GM19467 (cell line): ENCODE measurements around the gene TXNRD2.
"Not testable (repeated sequence)": the region's sequence is repeated elsewhere in the genome, so short reads cannot be mapped to it uniquely, and the experiment has no call there.

Source experiments
- ATAC-seq: cut with Tn5 transposase; IDR thresholded peaks from one replicate; pipeline ENCODE4 v1.9.1; 2021; ENCODE audit warnings: mild to moderate bottlenecking, moderate library complexity; ENCODE audit not compliant: unreplicated experiment

Gene TXNRD2

DNA sequence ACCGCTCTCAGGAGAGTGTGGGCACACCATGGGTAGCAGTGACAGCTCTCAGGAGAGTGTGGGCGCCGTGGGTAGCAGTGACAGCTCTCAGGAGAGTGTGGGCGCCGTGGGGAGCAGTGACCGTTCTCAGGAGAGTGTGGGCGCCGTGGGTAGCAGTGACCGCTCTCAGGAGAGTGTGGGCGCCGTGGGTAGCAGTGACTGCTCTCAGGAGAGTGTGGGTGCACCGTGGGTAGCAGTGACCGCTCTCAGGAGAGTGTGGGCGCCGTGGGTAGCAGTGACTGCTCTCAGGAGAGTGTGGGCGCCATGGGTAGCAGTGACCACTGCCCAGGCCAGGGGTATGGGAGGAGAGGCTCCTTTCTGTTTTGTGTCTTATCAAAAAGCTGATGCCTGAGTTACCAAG is 33.7 kb downstream of the TXNRD2 start:
- not testable (repeated sequence) for ATAC-seq

DNA sequence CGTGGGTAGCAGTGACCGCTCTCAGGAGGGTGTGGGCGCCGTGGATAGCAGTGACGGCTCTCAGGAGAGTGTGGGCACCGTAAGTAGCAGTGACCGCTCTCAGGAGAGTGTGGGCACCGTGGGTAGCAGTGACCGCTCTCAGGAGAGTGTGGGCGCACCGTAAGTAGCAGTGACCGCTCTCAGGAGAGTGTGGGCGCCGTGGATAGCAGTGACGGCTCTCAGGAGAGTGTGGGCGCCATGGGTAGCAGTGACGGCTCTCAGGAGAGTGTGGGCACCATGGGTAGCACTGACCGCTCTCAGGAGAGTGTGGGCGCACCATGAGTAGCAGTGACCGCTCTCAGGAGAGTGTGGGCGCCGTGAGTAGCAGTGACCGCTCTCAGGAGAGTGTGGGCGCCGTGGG is 34.8 kb downstream of the TXNRD2 start:
- not testable (repeated sequence) for ATAC-seq

DNA sequence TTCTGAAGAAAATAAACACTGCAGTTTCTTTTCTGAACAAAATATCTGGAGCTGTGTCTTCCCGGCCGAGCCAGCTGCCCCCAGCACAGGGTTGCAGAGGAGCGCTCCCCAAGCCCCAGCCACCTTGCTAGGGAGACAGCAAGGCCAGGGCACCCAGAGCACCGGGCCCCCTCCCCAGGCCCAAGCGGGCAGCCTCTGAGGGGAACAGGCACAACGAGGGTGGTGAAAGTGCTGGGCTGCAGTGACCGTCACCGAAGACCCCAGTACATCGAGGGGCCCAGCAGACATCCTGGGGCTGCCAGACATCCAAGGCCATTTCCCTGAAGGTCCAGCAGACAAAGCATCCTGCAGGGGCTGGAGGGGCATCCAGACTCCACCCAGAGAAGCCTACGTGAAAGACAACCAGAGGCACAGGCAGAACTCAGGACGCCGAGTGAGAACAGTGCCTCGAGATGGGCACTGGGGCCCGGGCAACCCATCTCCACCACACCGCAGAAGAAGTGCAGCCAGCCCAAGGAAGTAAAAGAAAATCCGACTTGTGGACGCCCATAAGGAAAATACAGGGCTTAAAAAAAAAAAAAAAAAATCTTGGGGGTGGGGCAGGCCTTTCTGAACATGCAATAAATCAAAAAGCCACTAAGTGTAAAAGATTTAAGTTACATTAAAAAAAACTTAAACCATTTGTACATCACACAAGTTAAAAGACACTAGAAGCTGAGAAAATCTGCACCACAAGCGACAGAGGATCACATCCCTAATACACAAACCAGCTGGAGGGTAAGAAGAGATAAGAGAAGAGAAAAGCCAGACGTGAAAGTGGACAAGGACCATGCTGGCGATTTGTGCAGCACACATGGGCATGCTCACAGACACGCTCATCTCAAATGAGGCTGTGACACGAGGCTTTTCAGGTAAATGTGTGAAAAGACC is 36.0 kb downstream of the TXNRD2 start:
- no peak for ATAC-seq

DNA sequence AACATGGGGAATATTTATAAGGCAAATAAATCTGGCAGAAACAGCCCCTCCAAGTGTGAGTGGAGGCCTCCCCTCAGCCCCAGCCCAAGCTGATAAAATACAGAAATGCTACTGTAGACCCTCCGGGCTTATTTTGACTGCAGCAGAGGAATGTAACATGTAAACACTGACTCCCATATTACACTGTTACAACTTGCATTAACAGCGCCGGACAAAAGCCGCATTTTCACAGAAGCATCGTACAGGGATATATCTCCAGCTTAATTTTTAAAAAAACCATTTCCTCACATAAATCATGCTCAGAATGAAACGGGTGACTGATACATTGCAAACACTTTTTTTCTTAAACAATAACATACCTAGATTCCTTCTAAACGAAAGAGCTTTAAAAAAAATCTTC is 36.7 kb downstream of the TXNRD2 start:
- ATAC-seq, result no peak

DNA sequence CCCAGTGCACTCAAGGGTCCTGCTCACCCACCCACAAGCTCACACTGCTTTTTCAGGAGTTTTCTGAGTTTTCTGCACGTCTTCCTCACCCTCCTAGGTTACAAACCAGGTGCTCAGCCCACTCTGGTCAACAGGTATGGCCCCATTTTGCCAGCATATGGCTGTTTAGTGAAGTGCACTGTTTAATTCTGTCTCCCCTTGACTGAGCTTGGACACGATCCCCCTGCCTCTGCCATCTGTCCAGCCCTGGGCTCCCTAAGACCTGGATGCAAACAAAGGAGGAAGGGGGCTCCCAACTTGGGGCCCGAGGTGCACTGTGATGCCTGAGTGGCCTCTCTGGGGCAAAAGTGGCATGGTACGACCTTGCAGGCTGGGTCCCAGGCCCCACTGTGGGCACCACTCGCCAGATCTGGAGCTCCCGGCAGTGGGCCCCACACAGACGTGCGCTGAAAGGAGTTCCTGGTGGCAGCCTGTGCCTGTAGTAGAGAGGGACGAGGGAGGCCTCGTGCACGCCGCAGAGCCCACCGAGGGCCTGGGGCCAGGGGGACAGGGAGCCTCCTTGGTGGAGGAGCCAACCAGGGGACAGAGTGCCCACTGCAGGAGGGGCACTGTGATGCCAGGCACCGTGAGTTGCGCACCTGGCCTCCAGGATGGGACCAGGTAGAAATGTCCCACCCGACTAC is 37.3 kb downstream of the TXNRD2 start:
- no peak for ATAC-seq

DNA sequence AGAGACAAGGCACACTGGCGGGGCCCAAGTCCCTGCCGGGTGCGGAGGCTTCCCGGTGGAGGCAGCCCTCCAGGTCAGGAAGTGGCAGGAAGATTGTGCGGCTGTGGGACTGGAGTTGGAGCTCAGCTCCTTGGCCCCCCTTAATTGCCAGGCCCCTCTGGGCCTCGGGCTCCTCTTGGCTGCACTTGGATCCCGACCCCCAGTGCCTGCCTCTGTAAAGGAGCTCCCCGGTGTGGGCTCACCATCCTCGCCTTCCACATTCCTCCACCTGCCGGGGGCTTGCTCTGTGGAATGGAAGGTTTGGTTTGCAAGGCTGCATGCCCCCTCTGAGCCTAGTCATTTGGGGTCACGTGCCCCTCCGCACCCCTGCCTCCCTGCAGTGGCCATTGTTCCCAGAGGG is 38.1 kb downstream of the TXNRD2 start:
- ATAC-seq, result no peak

DNA sequence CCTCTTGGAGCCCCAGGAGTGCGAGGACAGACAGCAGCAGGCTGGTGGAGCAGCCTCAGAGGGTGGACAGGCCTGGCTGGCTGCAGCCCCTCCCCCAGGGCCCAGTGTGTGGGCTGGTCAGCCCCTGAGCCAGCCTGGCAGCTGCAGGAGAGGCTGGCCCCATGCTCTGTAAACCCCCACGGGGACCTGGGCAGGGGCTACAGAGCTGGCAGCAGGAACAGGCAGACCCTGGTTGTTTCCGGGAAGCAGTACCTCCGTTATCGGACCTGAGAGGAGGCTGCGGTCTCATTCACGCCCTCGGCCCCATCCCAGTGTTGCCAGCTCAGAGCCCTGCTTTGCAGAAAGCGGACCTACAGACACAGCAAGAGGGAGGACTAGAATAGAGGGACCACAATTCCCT is 38.6 kb downstream of the TXNRD2 start:
- no peak for ATAC-seq

DNA sequence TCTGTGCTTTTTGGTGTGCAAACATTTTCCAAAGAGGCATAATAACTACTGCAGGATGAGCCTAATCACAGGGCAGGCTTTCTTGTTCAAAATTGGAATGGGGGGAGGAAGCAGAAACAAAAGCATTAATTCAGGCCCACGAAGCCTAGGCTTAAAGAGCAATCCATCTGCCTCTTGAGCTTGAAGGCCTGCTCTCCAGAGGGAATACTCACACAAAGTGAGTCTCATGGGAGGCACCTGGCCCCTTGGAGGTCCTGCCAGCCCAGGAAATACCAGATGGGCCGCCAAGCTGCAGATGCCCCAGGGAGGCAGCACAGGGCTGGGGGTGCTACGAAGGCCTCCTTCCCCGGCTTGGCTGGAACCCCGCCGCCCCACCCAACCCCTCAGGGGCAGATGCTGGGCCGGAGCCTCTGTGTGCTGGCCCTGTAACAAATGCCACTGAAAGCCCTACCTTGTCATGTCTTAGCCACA is 39.3 kb downstream of the TXNRD2 start:
- ATAC-seq, result no peak

DNA sequence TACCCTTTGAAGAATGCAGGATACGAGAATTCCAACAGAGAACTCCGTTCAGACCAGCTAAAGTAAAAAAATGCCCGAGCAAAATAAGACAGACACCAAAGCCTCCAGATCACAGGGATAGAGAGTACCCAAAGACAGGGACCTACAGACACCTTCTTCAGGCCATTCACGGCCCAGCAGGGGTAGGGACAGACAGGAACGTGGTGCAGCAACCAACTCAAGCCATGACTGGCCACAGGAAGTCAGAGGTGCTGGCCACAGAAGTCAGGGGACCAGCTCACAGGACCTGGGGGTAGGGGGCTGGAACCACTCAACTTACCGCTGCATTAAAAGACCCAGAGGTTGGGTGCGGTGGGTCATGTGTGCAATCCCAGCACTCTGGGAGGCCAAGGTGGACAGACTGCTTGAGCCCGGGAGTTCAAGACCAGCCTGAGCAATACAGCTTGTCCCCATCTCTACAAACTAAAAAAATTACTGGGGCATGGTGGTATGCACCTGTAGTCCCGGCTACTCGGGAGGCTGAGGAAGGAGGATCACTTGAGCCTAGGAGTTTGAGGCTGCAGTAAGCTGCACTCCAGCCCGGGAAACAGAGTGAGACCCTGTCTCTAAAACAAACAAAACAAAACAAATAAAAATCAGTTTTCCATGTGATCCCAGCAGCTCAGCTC is 39.9 kb downstream of the TXNRD2 start:
- no peak for ATAC-seq

DNA sequence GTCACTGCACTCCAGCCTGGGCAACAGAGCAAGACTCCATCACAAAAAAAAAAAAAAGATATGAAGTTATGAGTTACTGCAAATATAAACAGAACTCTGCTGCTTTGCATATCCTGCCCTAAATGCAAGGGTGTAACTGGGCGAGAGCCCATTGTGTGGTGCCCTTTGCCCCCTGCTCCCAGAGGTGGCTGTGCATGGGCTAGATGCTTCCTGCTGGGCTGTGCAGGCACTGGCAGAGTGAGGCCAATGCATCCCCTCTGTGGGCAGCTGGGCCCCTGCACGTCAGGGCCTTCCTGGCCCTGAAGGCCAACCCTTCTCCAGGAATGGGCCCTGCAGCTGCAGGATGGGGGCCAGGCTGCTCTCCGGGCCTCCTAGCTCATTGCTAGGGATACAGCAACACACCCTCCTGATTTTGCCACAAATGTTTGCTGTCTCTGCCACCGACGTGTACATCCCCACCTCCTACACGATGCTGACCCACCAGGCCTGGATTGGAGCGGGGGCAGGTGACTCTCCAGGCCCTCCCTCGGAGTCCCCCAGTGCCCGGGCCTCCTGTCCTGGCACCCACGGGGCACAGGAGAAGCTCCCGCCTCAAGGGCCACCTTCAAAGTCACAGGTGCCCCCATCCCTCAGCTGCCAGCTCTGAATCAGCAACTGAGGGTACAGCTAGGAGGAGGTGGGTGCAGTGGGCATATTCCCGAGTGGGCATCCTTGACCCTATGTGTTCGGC is 40.7 kb downstream of the TXNRD2 start:
- no peak for ATAC-seq

DNA sequence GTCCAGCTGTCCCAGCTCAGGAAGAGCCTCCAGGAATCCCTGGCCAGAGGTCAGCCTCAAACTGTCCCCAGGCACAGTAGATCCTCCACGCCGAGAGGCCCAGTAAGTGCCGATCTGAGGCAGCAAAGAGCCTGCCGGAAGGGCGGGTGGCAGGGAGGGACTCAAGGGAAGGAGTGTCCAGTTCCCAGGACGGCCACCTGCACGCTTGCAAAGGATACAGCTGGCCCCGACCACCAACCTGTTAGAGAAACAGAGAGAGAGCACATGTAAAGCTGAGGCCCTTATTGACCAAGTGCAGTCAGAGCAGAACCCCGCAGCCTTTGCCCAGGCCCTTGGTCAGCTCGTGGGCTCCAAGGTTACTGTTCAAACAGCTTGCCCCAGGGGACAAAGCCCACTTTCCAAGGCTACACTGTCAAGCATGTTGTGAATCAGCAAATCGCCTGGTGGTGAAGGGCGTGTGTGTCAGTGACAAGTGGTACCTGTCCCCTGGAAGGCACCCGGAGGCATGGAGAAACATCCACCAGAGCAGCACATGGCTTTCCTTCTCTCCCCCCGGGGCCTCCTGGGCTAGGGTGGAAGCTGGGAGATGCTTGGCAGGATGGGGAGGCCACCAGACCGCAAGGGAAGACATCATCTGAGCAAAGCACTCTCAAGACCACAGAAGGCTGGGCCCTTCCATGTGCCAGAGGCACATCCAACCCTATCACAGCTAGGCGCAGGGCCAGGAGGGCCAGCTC is 42.6 kb downstream of the TXNRD2 start:
- ATAC-seq, result no peak

DNA sequence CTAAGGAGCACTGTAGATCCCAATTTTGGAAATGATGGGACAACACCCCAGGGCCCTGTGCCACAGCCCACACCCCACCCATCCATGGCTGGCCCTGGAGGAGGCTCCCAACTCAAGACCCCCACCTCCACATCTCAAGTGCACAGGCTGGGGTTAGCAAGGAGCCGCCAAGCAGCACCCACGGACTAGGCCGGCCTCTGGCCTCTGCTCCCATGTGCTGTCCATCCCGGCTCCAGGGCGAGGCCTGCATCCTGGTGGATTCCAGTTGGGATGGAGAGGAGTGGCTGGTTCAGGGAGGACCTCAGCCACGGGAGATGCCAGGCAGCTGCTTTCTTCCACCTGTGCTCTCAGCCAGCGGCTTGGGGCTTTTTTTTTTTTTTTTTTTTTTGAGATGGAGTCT is 43.5 kb downstream of the TXNRD2 start:
- ATAC-seq, result no peak

DNA sequence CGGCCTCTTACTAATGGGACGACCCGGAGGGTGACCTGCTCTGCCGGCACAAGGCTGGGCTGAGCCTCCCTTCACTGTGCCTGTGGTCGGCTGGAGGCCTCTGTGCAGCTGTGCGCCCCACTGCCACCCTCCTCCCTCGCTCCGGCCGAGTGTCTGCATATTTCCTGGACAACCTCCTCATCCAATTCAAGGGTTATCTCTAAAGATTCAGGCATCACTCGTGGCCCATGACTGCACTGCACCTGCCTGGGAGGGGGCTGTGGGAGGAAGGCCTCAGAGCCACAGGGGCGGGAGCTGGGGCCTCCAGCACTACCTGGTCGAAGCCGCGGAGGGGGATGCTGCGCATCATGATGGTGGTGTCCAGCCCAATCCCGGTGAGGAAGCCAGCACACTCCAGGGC is 43.9 kb downstream of the TXNRD2 start:
- no peak for ATAC-seq

DNA sequence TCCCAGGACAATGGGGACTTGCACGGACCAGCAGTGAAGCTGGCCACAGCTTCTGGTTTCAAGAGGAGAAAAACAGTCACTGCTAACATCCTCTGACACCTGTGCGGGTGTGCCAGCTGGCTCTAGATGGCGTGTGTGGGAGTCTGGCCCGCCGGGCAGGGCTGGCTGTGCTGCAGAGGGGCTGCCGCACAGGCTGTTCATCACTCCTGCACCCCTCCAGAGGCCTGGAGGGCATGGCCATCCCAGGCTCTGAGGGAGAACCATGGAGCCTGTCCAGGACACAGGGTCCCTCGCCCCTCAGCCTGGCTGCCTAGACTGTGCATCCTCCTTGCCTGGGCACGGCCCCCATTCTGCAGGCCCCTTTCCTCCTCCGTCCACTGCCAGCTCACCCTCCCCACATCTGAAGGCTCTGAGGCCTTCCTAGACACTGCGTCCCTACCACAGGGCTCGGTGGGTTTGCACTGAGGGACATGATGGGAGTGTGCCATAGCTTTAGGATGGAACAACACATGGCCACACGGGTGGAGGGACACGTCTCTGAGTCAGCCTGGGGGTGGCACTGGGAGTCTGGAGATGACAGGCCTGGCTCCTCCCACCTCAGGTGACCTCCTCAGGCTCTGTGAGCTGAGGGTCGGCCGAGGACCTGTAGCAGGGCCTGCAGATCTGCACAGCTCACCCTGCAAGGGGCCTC is 44.8 kb downstream of the TXNRD2 start:
- no peak for ATAC-seq

DNA sequence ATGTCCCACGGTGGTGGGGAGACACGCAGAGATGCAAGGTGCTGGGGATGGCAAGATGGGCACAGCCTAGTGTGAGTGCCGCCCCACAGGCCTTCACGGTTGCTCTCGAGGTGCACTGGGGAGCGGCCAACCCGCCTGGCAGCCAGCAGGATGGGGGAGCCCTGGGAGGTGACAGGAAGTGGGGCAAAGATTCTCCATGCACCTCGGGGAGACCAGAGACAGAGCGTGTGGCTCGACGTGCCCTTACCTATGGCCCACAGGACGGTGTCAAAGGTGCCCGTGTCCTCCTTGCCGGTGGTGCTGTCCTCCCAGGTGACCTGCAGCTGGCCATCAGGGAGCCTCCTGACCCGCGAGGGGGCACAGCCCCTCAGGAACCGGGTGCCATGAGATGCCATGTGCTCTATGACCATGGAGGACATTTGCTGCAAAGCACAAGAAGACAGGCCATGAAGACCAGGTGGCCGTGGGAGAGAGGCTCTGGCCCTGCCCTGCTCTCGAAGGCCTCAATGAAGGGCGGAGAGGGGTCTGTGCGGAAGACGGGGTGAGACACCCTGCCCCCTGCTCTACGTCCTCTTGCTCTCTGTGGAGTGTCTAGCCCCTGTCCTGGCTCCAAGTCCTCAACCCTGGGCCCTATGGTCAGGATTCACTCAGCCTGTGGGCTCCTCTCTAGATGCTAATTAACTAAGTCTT is 46.3 kb downstream of the TXNRD2 start:
- no peak for ATAC-seq

DNA sequence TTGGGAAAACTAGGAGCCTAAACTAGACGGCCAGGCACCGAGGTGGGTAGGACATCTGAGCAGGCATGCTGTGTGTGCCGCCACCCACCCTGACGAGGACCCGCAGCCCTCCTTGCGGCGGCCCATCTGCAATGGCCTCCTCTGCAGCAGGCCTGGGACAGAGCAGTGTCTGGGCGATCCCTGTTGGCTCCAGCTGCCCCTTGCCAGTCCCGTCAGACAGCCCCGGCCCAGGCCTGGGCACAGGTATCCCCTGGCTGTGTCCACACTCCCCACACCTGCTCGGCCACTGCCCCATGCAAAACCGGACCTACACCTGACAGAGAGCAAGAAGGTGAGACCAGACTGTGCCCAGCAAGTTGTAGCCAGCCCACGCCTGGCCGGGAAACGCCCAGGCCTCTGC is 48.3 kb downstream of the TXNRD2 start:
- no peak for ATAC-seq

DNA sequence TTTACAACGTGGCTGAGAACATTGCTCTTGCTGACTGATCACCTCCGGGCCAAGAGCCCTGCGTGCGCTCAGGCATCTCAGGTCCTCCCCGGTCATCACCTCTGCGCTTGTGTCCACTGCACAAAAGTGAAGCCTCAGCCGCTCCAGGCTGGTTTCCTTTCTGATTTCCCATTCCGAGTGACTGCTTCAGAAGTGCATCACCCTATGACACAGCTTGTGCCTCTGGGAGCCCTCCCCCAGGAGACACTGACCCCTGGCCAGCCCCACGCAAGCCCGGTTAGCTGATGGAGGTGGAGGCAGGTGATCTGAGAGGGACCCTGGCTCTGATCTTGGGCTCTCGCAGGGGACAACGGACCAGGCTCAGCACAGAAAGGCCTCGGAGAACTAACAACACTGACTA is 48.7 kb downstream of the TXNRD2 start:
- ATAC-seq, result no peak

DNA sequence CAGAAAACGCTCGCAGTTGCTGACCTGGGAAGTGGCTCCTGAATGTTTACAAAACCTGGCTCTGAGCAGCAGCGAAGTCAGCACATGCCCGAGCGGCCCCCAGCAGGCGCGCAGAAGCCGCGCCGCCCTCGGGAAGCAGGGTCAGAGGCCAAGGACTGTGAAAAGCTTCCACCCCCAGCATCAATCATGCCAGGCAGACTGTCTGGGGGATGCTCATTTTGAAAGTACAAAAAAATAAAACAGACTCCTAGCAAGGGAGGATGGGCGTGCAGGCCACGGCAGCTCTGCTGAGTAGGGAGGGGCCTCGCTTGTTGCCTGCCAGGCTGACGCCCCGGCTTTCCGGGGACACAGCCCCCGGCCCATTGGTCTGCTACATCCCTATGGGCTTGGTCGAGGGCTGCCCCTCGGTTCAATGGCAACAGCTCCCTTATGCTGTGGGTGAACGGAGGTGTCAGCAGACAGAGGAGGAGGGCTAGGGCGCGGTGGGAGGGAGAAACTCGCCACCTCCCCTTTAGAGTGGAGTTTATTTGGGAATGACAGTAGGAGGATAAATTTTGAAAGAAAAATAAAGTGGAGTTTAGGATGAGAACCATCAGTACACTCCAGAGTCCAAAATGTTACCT is 49.2 kb downstream of the TXNRD2 start:
- ATAC-seq, result no peak
